NCI-H2227 treated with DMSO at 0.1 percent for 48 hours (cell line): Measurements from ENCODE around the gene ACTA2.
A peak's percentile ranks its signal among the peaks of the same experiment; 100 is the strongest.

Source experiments
- DNase-seq: peaks from one replicate; lab custom pipeline; 2025; lab: John Stamatoyannopoulos, UW

The ACTA2 gene

GRCh38 chr10:88918191-88918905, 34.2 kb downstream of the ACTA2 start:
- no peak for DNase-seq

- DNase-seq: no peak
Observed at GRCh38 chr10:88916986-88917385, 35.6 kb downstream of the ACTA2 start.

GRCh38 chr10:88916231-88916630, 36.3 kb downstream of the ACTA2 start:
- no peak for DNase-seq

- DNase-seq: no peak
Observed at GRCh38 chr10:88915781-88916180, 36.8 kb downstream of the ACTA2 start.

GRCh38 chr10:88913788-88914187, 38.8 kb downstream of the ACTA2 start:
- DNase-seq: no peak

- peak; percentile 55 for DNase-seq
Observed at GRCh38 chr10:88913127-88913526, 39.4 kb downstream of the ACTA2 start.

- DNase-seq: no peak
Observed at GRCh38 chr10:88911851-88912250, 40.7 kb downstream of the ACTA2 start.

- no peak for DNase-seq
Observed at GRCh38 chr10:88911116-88911515, 41.5 kb downstream of the ACTA2 start.

- DNase-seq: no peak
Observed at GRCh38 chr10:88908194-88908593, 44.4 kb downstream of the ACTA2 start.

GRCh38 chr10:88906921-88907320, 45.7 kb downstream of the ACTA2 start:
- no peak for DNase-seq

- no peak for DNase-seq
Observed at GRCh38 chr10:88903715-88904114, 48.9 kb downstream of the ACTA2 start.

- no peak for DNase-seq
Observed at GRCh38 chr10:88901984-88902789, 50.4 kb downstream of the ACTA2 start.

GRCh38 chr10:88901206-88901983, 51.2 kb downstream of the ACTA2 start:
- DNase-seq: no peak

GRCh38 chr10:88899886-88900285, 52.7 kb downstream of the ACTA2 start:
- no peak for DNase-seq

- DNase-seq: no peak
Observed at GRCh38 chr10:88898727-88899126, 53.8 kb downstream of the ACTA2 start.

- DNase-seq: no peak
Observed at GRCh38 chr10:88896994-88897853, 55.3 kb downstream of the ACTA2 start.

GRCh38 chr10:88896372-88896993, 56.1 kb downstream of the ACTA2 start:
- DNase-seq: peak; percentile 46

- no peak for DNase-seq
Observed at GRCh38 chr10:88895250-88895649, 57.3 kb downstream of the ACTA2 start.

- DNase-seq: no peak
Observed at GRCh38 chr10:88893611-88894010, 59.0 kb downstream of the ACTA2 start.

- DNase-seq: no peak
Observed at GRCh38 chr10:88892222-88892967, 60.2 kb downstream of the ACTA2 start.
